Measurements from ENCODE around the gene ADRA2B.

The ADRA2B gene

GRCh38 chr2:96115631-96116423 is 544 bp downstream of the ADRA2B start:
- DNase-seq, result no peak

DNA sequence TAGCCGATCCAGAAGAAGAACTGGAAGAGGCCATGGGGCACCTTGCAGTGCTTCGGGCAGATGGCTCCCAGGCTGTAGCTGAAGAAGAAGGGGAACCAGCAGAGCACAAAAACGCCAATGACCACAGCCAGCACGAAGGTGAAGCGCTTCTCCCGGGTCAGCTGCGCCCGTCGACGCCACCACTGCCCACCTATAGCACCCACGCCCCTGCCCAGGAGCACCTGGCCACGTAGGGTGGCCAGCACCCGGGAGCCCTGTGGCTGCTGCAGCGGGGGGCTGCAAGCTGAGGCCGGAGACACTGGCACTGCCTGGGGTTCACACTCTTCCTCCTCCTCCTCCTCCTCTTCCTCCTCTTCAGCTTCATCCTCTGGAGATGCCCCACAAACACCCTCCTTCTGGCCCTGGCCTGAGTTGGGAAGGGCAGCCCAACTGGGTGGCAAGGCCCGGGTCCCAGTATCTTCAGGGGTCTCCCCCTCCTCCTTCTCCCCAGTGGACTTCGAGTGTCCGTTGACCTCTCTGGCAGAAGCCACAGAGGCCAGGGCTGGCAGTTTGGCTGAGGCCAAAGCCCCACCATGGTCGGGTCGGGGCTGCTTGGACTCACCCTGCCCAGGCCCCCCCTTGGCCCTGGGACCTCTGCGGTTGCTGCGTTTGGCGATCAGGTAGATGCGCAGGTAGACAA is 1.3 kb downstream of the ADRA2B start:
- no peak for DNase-seq

DNA sequence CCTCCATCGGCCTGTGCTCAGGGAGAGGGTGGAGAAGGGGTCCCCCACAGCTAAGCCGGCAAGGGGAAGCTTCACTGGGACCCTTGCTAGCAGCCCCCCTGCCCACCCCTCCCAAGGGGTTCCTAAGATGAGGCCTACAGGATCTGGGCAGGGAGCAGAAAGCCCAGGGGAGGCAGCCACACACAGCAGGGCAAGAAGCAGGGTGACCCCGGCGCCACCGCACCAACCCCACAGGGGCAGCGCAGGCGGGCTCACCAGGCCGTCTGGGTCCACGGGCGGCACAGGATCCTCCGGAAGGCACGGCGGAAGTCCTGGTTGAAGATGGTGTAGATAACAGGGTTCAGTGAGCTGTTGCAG is 1.8 kb downstream of the ADRA2B start:
- DNase-seq, result no peak

- no peak for DNase-seq
Measured at GRCh38 chr2:96113951-96114350, 2.4 kb downstream of the ADRA2B start.

GRCh38 chr2:96113367-96113677 is 3.0 kb downstream of the ADRA2B start:
- DNase-seq, result no peak

- no peak for DNase-seq
Measured at GRCh38 chr2:96112501-96113366, 3.6 kb downstream of the ADRA2B start.

- no peak for DNase-seq
Measured at GRCh38 chr2:96111823-96112500, 4.4 kb downstream of the ADRA2B start.

DNA sequence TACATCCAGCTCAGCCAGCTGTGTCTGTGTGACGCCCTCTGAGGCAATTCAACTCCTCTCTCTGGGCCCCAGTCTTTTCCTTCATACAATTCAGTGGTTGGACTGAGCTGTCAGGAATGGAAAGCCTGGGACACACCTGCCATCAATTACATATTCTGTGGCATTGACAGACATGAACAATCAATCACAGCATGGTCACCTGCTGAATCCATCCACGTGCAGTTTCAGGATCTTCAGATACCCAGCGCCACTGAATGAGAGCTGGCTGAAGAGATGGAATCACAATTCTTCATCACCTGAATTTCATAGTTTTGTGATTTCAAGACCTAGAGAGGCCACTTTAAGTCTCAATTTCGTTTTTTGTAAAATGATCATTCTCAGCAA is 5.1 kb downstream of the ADRA2B start:
- DNase-seq, result no peak

DNA sequence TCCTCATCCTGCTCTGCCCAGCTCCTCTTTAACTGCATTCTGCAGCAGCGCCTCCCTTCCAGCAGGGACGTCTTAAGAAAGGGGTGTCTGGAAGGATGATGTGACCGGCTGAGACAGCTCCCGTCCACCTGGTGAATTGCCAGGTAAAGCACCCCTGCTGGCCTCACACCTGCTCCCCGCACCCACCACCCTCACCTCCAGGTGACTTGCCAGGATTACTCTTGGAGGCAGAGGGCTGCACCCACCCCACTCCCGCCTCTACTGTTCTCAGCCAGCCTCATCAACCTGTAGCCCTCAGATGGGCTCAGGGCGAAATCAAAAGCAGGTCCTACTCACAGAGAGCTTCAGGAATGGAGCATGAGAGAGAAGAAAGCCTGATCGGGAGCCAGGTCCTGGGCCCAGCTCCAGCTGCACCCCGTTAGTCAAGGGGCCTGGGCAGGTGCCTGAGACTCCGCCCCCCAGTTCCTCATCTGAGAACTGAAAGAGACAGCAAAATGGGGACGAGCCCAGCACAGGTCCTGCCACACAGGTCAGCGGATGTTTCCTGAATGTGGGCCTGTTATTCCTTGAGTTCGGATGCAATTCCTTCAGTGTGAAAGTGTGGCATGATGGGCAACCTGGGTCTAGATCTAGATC is 5.6 kb downstream of the ADRA2B start:
- no peak for DNase-seq

GRCh38 chr2:96109931-96110511 is 6.3 kb downstream of the ADRA2B start:
- DNase-seq, result no peak

GRCh38 chr2:96109361-96109680 is 7.0 kb downstream of the ADRA2B start:
- DNase-seq, result no peak

DNA sequence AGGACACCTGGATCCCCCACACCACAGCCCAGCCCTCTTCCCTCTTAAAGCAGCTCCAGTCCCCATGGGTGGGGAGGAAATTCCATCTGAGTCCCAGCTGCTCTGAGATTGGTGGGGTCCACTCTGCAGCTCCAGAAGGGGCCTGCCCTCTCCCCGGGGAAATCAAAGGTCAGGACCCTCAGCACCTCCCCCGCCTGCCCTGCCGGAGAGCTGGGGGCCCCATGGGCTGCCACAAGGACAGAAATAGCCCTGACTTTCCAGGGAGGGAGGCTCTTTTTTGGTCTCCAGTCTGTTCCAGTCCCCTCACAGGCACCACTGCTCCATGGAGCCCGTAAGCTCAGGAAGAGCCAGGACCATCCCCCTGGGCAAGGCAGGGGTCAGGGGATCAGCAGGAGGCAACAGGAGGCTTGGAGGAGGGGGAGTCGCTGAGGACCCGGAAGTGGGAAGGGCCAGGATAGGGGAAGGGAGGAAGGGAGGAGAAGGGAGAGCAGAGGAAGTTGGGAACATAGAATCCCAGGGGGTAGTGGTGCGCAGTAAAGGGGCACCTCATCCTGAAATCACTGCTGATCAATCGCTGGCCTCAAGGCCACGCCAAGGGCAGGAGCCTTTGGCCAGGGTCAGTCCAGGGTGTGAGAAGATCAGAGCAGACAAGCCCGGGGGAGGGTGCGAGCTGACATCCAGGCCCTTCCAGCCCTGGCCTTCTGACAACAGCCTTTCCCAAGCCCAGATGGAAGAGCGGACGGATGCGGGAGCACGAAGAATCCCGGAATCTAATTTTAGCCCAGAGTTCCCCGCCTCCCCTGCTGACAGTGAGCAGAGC is 7.6 kb downstream of the ADRA2B start:
- DNase-seq, result no peak

DNA sequence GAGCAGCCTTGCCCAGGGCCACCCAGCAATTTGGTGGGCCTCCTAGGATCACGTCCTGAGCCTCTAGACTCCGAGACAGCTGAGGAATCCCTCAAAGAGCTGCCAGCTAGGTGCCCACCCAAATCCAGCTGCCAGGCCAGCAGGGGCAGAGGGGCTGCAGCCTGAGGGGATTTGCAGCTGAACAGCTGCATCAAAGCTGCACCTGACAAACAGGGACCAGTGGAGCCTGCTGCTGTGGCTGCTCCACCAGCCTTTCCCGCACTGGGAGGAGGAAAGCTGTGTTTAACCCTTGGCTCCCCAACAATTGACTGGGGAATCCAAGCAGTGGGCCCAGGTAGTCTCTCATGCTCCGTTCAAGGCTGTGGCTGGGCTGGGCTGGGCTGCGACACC is 8.2 kb downstream of the ADRA2B start:
- no peak for DNase-seq

GRCh38 chr2:96107708-96108065 is 8.7 kb downstream of the ADRA2B start:
- DNase-seq, result no peak

GRCh38 chr2:96106991-96107707 is 9.2 kb downstream of the ADRA2B start:
- DNase-seq, result no peak

DNA sequence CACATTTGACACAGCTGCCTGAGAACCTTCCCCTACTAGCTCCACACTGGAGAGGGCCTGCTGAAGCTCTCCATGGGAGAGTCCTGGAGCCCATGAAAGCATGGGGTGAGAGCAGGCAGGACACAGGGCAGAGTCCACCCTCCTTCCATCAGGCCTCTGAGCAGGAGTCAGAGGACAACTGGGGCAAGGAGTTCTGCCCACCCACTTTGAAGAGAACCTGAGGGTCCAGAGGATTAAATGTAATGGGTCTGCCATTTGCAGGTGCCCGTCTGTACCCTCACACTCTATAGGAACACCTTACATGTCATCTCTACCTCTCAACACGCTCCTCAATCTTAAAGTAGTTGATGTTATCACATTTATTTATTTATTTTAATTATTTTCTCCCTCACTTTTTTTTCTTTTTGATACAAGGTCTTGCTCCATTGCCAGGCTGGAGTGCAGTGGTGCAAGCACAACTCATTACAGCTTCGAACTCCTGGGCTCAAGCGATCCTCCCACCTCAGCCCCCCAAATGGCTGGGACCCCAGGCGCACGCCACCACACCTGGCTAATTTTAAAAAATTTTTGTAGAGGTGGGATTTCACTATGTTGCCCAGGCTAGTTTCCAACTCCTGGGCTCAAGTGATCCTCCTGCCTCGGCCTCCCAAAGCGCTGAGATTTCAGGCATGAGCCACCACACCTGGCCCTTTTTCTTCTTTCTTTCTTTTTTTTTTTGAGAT is 10.2 kb downstream of the ADRA2B start:
- DNase-seq, result no peak

DNA sequence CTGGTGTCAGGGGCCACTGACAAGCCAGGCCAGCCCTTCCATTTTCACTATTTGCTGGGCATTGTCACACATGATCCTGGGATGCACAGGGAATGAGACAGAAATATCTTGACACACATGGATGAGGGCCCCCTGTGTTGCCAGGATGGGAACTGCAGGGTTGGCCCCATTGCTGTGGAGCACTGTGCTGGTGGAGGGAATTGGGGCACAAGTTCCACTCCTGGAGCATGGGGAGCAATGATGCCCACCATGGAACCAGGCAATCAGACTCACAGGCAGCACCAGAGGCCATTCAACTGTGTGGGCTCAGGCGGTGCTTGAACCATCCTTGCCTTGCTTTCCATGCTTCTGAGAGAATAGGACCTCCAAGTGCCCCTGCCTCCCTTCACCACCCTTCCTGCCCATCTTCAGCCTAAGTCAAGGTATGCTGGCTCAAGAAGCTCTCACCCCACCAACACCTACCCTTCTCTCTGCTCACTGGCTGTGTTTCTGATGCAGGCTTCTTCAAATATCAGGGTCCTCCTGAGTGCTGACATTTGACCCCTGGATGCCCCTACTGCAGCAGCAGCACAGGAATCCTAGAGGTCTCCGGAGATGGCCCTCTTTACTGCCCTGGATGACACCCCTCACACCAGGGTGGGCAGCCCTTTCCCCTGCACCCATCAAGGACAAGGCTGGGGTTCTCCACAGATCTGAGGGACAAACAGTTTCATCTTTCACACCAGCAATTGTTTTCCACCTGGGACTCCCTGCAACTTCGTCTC is 11.0 kb downstream of the ADRA2B start:
- DNase-seq, result no peak

DNA sequence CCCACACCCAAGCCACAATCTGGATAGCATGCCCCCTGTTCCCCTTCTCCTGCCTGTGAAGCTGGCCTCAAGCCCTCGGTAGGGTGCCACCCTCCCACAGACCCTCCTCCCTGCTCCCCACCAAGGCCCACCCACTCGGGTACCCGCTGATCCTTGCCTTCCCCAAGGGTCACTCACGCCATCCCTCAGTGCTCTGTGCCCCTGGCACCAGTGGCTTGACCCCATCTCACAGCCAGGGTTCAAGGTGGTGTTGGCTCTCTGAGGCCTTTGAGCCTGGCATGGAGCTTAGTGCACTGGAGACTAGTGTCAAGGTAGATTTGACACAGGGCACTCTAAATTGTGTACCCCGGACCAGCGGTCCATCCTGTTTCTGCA is 11.9 kb downstream of the ADRA2B start:
- DNase-seq, result no peak

GRCh38 chr2:96103761-96104486 is 12.4 kb downstream of the ADRA2B start:
- no peak for DNase-seq

Data from activated CD4-positive, alpha-beta T cell treated with anti-CD3 and anti-CD28 coated beads for 4 hours (primary cell).